Keratinocyte (primary cell): ENCODE data around the gene MX1. TPM values are rescaled to one million over a fixed set of nuclear protein-coding genes. Genes with fewer than 3 reads are reported as not detected.

ENCODE experiments used
- DNase-seq: peaks from one replicate; pipeline ENCODE4 v3.0.0-alpha.2; 2011; ENCODE audit warnings: low read depth, missing footprints, low spot score
- FAIRE-seq: peaks from 2 replicates; lab custom pipeline; 2011; peaks lifted over from hg19 to GRCh38; lab: Jason Lieb, UNC
- H2AFZ ChIP-seq: 2 replicates; pipeline ENCODE4 v1.6.0; 2012; ENCODE audit warnings: low read length, control low read depth, inconsistent platforms; ENCODE audit not compliant: control insufficient read depth
- H3K27ac ChIP-seq: 2 replicates; pipeline ENCODE4 v1.5.1; 2011; ENCODE audit warnings: low read length; ENCODE audit not compliant: control insufficient read depth, insufficient read depth
- H3K27me3 ChIP-seq: 3 replicates; pipeline ENCODE4 v1.6.0; 2011; ENCODE audit warnings: low read length; ENCODE audit not compliant: control insufficient read depth, insufficient read depth; ENCODE audit errors: extremely low read depth
- H3K36me3 ChIP-seq, 2 experiments: 2 replicates in 1 of 2; 3 replicates in 1 of 2; pipeline ENCODE4 v1.5.1; 2011; ENCODE audit warnings: low read length in 2 of 2, mild to moderate bottlenecking in 1 of 2; ENCODE audit not compliant: control insufficient read depth in 2 of 2, insufficient read depth in 2 of 2; ENCODE audit errors: extremely low read depth in 1 of 2
- H3K4me1 ChIP-seq: 3 replicates; pipeline ENCODE4 v1.5.1; 2011; ENCODE audit warnings: low read length; ENCODE audit not compliant: control insufficient read depth, insufficient read depth; ENCODE audit errors: extremely low read depth
- H3K4me2 ChIP-seq: 3 replicates; pipeline ENCODE4 v1.6.0; 2011; ENCODE audit warnings: low read depth, low read length; ENCODE audit not compliant: control insufficient read depth, insufficient read depth; ENCODE audit errors: extremely low read depth
- H3K4me3 ChIP-seq, 3 experiments: fragments of 200-600 bp in 1 of 3; sonication (generic) in 1 of 3; 2 replicates in 2 of 3; 3 replicates in 1 of 3; pipeline ENCODE4 v1.5.1; 2011 to 2016; ENCODE audit warnings: low read length in 3 of 3, mild to moderate bottlenecking in 3 of 3, control low read depth in 2 of 3, inconsistent platforms in 1 of 3, low read depth in 1 of 3, mixed read lengths in 1 of 3, mixed run types in 1 of 3, moderate library complexity in 1 of 3; ENCODE audit not compliant: control insufficient read depth in 2 of 3, insufficient read depth in 2 of 3; ENCODE audit errors: extremely low read depth in 1 of 3
- H3K79me2 ChIP-seq: 2 replicates; pipeline ENCODE4 v1.6.0; 2012; ENCODE audit warnings: low read length; ENCODE audit not compliant: control insufficient read depth, insufficient read depth
- H3K9ac ChIP-seq: 3 replicates; pipeline ENCODE4 v1.6.0; 2011; ENCODE audit warnings: low read length; ENCODE audit not compliant: control insufficient read depth, insufficient read depth; ENCODE audit errors: extremely low read depth
- H3K9me1 ChIP-seq: 3 replicates; pipeline ENCODE4 v1.6.0; 2011; ENCODE audit warnings: low read length; ENCODE audit not compliant: control insufficient read depth, insufficient read depth; ENCODE audit errors: extremely low read depth
- H3K9me3 ChIP-seq: 2 replicates; pipeline ENCODE4 v1.5.1; 2012; ENCODE audit warnings: low read depth, low read length; ENCODE audit not compliant: control insufficient read depth
- H4K20me1 ChIP-seq: 3 replicates; pipeline ENCODE4 v1.6.0; 2011; ENCODE audit warnings: low read length; ENCODE audit not compliant: control insufficient read depth, insufficient read depth; ENCODE audit errors: extremely low read depth
- EZH2 ChIP-seq: IDR thresholded peaks from one replicate; pipeline ENCODE4 v1.6.1; 2012; ENCODE audit warnings: inconsistent platforms, mild to moderate bottlenecking, low read length, moderate library complexity
- dilution Hi-C: fragments of 300-500 bp; cut with MboI; formaldehyde crosslinking; loops from one replicate; pipeline ENCODE4 v1.7.0; 2020; ENCODE audit warnings: low sequenced_read_pairs; ENCODE audit not compliant: extremely low pct_ligation_motif_present
- polyA plus RNA-seq, 5 experiments: library from polyadenylated mRNA; depleted of rRNA in 3 of 5; stranded (reverse) in 3 of 5; stranded (forward) in 1 of 5; unstranded in 1 of 5; fragments of >200 nt; gene quantifications; 1 replicate in 1 of 5; 2 replicates in 3 of 5; 3 replicates in 1 of 5; pipeline versions ENCODE4 v1.2.1 to v1.2.3, GENCODE V29; 2011 to 2012; ENCODE audit warnings: missing spikeins in 2 of 5, low read depth in 1 of 5, low replicate concordance in 1 of 5
- TF ChIP-seq, protein P1 (sequence below), 3 experiments: IDR thresholded peaks in 1 of 3; conservative IDR thresholded peaks in 1 of 3; optimal IDR thresholded peaks in 1 of 3; 2 replicates in 2 of 3; 3 replicates in 1 of 3; pipeline versions ENCODE3 to v1.5.1; 2011; ENCODE audit warnings: low read length in 3 of 3, mild to moderate bottlenecking in 3 of 3, moderate library complexity in 2 of 3, control low read depth in 1 of 3, inconsistent platforms in 1 of 3; ENCODE audit not compliant: insufficient read depth in 2 of 3; ENCODE audit errors: extremely low read depth in 1 of 3

Gene MX1
- polyA plus RNA-seq, 1 donor (not counting 4 experiments of a cell fraction or from before 2014, with no cell fraction given) = 151 TPM

- TF ChIP-seq, protein P1, sequence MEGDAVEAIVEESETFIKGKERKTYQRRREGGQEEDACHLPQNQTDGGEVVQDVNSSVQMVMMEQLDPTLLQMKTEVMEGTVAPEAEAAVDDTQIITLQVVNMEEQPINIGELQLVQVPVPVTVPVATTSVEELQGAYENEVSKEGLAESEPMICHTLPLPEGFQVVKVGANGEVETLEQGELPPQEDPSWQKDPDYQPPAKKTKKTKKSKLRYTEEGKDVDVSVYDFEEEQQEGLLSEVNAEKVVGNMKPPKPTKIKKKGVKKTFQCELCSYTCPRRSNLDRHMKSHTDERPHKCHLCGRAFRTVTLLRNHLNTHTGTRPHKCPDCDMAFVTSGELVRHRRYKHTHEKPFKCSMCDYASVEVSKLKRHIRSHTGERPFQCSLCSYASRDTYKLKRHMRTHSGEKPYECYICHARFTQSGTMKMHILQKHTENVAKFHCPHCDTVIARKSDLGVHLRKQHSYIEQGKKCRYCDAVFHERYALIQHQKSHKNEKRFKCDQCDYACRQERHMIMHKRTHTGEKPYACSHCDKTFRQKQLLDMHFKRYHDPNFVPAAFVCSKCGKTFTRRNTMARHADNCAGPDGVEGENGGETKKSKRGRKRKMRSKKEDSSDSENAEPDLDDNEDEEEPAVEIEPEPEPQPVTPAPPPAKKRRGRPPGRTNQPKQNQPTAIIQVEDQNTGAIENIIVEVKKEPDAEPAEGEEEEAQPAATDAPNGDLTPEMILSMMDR (optimal IDR thresholded peaks at IDR 0.05 in 1 of 3, IDR thresholded peaks at IDR 0.05 in 1 of 3, conservative IDR thresholded peaks at IDR 0.05 in 1 of 3; ENCODE audit: extremely low read depth in 1 of 3, insufficient read depth in 2 of 3, low read length in 3 of 3) = no peak
- TF ChIP-seq EZH2 = no peak
- no peaks in the 10 kb centered on the region for H3K9me3 ChIP-seq
- H3K9ac ChIP-seq = no peak overlapping the region
- DNase-seq (no peak), FAIRE-seq (no peak)
- H3K4me2 ChIP-seq = no peak overlapping the region
- H3K9me1 ChIP-seq = no peaks in the 10 kb centered on the region
- H3K4me1 ChIP-seq = no peaks in the 10 kb centered on the region
- H3K36me3 ChIP-seq = peaks cover 17 to 46% of the 10 kb centered on the region in 2 experiments
- H3K79me2 ChIP-seq = peaks cover 3% of the 10 kb centered on the region
- dilution Hi-C loops = no loop called here
- no peak overlapping the region for H2AFZ ChIP-seq
- no peaks in the 10 kb centered on the region for H3K27me3 ChIP-seq
- no peak overlapping the region for H3K27ac ChIP-seq
- no peaks in the 10 kb centered on the region for H4K20me1 ChIP-seq
- H3K4me3 ChIP-seq = no peak overlapping the region
These were observed 5.9 kb downstream of the MX1 start for GRCh38 chr21:41431788-41432548.

DNA sequence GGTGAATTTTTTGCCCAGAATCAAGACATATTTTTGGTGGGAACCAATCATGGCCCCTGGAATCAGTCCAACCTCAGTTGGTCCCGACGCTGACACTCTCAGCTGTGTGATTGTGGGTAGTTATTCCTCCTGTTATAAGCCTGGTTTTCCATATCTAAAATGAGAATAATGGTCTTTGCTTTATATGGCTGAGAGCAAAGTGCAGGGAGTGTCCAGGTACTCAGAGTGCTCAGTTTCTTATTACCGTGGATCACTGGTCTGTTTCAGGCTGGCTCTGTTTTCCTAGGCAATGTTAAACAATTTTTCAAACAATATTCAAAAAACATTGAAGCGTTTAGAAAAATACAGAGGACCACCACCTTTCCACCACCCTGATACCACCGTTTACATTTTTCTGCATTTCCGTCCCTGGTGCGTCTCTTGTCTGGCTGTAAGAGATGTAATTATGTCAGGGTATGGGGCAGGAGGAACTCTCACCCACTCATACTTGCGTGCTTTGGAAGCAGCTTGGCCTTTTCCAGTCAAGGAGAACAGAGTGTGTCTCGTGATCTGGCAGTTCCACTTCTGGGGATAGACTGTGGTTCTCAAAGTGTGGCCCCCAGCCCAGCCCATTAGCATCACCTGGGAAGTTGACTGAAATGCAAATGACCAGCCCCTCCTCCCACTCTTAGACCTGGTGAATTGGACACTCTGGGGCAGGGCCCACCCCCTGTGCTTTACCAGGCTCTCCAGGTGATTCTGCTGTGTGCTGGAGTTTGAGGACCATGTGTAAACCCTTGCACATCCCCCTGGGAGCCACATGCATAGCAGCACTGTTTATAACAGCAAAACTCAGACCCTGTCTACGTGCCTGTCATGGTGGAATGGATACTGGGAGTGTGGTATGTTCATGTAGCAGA lies 6.8 kb downstream of the MX1 start:
- H3K4me3 ChIP-seq = no peak overlapping the region
- no peaks in the 10 kb centered on the region for H3K4me1 ChIP-seq
- no peak overlapping the region for H3K27ac ChIP-seq
- dilution Hi-C loops = no loop called here
- H3K9me1 ChIP-seq = no peaks in the 10 kb centered on the region
- H3K27me3 ChIP-seq = no peaks in the 10 kb centered on the region
- H3K36me3 ChIP-seq = peaks cover 19 to 51% of the 10 kb centered on the region in 2 experiments
- no peaks in the 10 kb centered on the region for H3K79me2 ChIP-seq
- H3K4me2 ChIP-seq = no peak overlapping the region
- DNase-seq = no peak
- H2AFZ ChIP-seq = no peak overlapping the region
- TF ChIP-seq, protein P1 (optimal IDR thresholded peaks at IDR 0.05 in 1 of 3, IDR thresholded peaks at IDR 0.05 in 1 of 3, conservative IDR thresholded peaks at IDR 0.05 in 1 of 3; ENCODE audit: extremely low read depth in 1 of 3, insufficient read depth in 2 of 3, low read length in 3 of 3) = no peak
- TF ChIP-seq EZH2 = no peak
- H3K9ac ChIP-seq = no peak overlapping the region
- no peak for FAIRE-seq
- no peaks in the 10 kb centered on the region for H3K9me3 ChIP-seq
- H4K20me1 ChIP-seq = no peaks in the 10 kb centered on the region
